ENCODE measurements around the gene VASN. TPM values are rescaled to one million over a fixed set of nuclear protein-coding genes. Genes with fewer than 3 reads are reported as not detected.

The VASN gene
- total and polyA plus RNA-seq, 9 of the 15 experiments (the other 6 are each of a cell fraction or from before 2014, with no cell fraction given): 0.01 to 2.5 (median 0.41) TPM; not detected in 1

DNA sequence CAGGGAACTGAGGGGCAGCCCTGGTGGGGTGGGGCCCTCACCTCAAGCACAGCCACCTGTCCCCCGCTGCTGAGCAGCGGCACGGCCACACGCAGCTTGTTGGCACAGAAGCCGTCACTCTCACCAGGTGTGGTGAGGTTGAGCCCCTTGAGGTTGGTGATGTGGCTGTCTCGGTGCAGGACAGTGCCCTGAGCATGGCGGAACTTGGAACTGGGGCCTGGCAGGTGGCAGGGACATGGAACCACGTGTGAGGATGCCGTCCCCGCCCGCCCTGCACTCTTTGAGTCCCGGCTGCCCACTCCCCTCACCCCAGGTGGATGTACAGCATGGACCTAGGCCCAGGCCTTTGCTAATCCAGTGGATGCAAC lies 9.7 kb upstream of the VASN start (continued):
- TF ChIP-seq ZNF232 (CRISPR knock-in tag; IDR thresholded peaks at IDR 0.05): no peak

DNA sequence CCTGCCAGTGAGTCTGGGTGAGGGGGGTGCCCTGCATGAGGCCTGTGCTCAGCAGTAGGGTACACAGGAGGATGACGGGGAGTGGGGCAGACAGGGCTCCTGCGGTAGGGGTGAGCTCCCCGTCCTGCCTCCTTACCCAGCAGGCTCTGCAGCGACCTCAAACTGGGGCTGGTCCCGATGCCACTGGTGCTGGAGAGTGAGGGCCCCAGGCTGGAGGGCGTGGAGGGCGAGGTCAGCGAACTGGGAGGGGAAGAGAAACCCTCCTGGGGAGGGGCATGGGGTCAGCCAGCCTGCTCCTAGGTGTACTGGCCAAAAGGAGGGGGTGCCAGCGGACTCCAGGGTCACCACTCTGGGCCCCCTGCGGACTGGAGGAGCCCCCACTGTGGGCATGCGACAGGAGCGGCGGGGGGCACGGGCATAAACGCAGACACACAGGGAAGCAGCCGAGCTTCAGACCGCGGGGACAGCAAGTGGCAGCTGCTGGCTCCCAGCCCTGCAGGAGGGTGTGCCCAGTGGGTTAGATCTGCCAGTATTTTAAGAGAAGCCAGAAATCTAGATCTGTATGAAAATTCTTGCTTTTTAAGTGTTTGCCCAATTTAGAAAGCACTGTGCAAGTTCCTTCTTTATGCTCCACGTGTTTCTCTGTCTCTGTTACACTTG lies 9.0 kb upstream of the VASN start:
- WGBS (ENCODE audit: insufficient coverage, low coverage, missing lambda C conversion rate): 87% methylated on average over 13 of the region's 19 CpGs
- H3K79me2 ChIP-seq (ENCODE audit: control insufficient read depth, insufficient read depth, low read length): no peaks in the 10 kb centered on the region
- H3K4me1 ChIP-seq (replicated peaks in 1 of 2; ENCODE audit: control insufficient read depth in 2 of 2, insufficient read depth in 2 of 2, low read length in 2 of 2): peaks cover 0 to 61% of the 10 kb centered on the region in 2 experiments; a peak in 2 of 5 replicates
- H2AFZ ChIP-seq (ENCODE audit: low read depth, low read length): no peak overlapping the region
- no peaks in the 10 kb centered on the region for H3K27me3 ChIP-seq (ENCODE audit: control insufficient read depth in 2 of 2, insufficient read depth in 2 of 2, low read length in 2 of 2)
- DNase-seq (ENCODE audit: extremely low read depth in 1 of 4, low spot score in 3 of 4) (no peak), FAIRE-seq (no peak), ATAC-seq (no peak)
- H3K9me3 ChIP-seq (replicated peaks; ENCODE audit: control insufficient read depth, insufficient read depth, low read depth, low read length): no peaks in the 10 kb centered on the region
- H3K27ac ChIP-seq (ENCODE audit: extremely low read depth, low read depth, low read length): no peak overlapping the region
- no peak overlapping the region for H3K4me3 ChIP-seq
- TF ChIP-seq, protein P1, sequence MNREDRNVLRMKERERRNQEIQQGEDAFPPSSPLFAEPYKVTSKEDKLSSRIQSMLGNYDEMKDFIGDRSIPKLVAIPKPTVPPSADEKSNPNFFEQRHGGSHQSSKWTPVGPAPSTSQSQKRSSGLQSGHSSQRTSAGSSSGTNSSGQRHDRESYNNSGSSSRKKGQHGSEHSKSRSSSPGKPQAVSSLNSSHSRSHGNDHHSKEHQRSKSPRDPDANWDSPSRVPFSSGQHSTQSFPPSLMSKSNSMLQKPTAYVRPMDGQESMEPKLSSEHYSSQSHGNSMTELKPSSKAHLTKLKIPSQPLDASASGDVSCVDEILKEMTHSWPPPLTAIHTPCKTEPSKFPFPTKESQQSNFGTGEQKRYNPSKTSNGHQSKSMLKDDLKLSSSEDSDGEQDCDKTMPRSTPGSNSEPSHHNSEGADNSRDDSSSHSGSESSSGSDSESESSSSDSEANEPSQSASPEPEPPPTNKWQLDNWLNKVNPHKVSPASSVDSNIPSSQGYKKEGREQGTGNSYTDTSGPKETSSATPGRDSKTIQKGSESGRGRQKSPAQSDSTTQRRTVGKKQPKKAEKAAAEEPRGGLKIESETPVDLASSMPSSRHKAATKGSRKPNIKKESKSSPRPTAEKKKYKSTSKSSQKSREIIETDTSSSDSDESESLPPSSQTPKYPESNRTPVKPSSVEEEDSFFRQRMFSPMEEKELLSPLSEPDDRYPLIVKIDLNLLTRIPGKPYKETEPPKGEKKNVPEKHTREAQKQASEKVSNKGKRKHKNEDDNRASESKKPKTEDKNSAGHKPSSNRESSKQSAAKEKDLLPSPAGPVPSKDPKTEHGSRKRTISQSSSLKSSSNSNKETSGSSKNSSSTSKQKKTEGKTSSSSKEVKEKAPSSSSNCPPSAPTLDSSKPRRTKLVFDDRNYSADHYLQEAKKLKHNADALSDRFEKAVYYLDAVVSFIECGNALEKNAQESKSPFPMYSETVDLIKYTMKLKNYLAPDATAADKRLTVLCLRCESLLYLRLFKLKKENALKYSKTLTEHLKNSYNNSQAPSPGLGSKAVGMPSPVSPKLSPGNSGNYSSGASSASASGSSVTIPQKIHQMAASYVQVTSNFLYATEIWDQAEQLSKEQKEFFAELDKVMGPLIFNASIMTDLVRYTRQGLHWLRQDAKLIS (CRISPR knock-in tag; IDR thresholded peaks at IDR 0.05): no peak
- H3K9ac ChIP-seq (ENCODE audit: insufficient read depth in 1 of 2, low read depth in 2 of 2, low read length in 2 of 2): peak overlapping the region in 1 of 2 experiments; percentile 26; a peak in 1 of 4 replicates
- H3K9me1 ChIP-seq (ENCODE audit: control insufficient read depth, insufficient read depth, low read length): no peaks in the 10 kb centered on the region
- in situ Hi-C loops (cut with MboI): loop anchor here (5.0 kb wide), 1 partner anchor 40 kb away; no protein-coding TSS in a partner anchor
- H3K36me3 ChIP-seq (ENCODE audit: control insufficient read depth, insufficient read depth, low read length): peaks cover 66% of the 10 kb centered on the region; the same call in 2 of the 3 replicates
- H4K20me1 ChIP-seq (replicated peaks; ENCODE audit: control insufficient read depth, insufficient read depth, low read length): 0 out of 2 replicates have a peak, but pooled peaks cover 2% of the 10 kb centered on the region
- no peak overlapping the region for H3K4me2 ChIP-seq (ENCODE audit: insufficient read depth, low read length)
- intact Hi-C loops (cut with micrococcal nuclease): no loop called here
- no TSS peak for BruUV-seq (replicated peaks)
- ChIA-PET CTCF (ENCODE audit: low intra/inter-chr PET ratio) (no interaction called here), POLR2A (interaction anchor here (1.8 kb wide), 1 partner anchor 40 kb away, joined by 9 read pairs; no protein-coding TSS in a partner anchor)

All from K562 (cell line).